ENCODE results near the gene DONSON.

GRCh38 chr21:33539616-33540015, 48.9 kb downstream of the DONSON start:
- TF ChIP-seq CTCF (IDR thresholded peaks at IDR 0.05; ENCODE audit: poor library complexity), result no peak
- TF ChIP-seq EZH2 (IDR thresholded peaks at IDR 0.05; ENCODE audit: borderline replicate concordance), result no peak

All from hepatocyte (in vitro differentiated cells).